ENCODE results near the gene GSG1L.

Gene GSG1L

GRCh38 chr16:28064706-28065249 lies 1.3 kb upstream of the GSG1L start:
- in situ Hi-C loops (cut with MboI; ENCODE audit: low sequenced_read_pairs) = no loop called here

GRCh38 chr16:28064150-28064549 lies 636 bp upstream of the GSG1L start:
- in situ Hi-C loops (cut with MboI; ENCODE audit: low sequenced_read_pairs) = no loop called here

- in situ Hi-C loops (cut with MboI; ENCODE audit: low sequenced_read_pairs) = no loop called here
These were observed 530 bp downstream of the GSG1L start for GRCh38 chr16:28062847-28063521.

GRCh38 chr16:28062261-28062846 lies 1.2 kb downstream of the GSG1L start:
- in situ Hi-C loops (cut with MboI; ENCODE audit: low sequenced_read_pairs) = no loop called here

GRCh38 chr16:28061352-28062101 lies 2.0 kb downstream of the GSG1L start:
- in situ Hi-C loops (cut with MboI; ENCODE audit: low sequenced_read_pairs) = no loop called here

- in situ Hi-C loops (cut with MboI; ENCODE audit: low sequenced_read_pairs) = no loop called here
These were observed 3.5 kb downstream of the GSG1L start for GRCh38 chr16:28059841-28060575.

GRCh38 chr16:28058839-28059589 lies 4.5 kb downstream of the GSG1L start:
- in situ Hi-C loops (cut with MboI; ENCODE audit: low sequenced_read_pairs) = no loop called here

GRCh38 chr16:28057949-28058348 lies 5.6 kb downstream of the GSG1L start:
- in situ Hi-C loops (cut with MboI; ENCODE audit: low sequenced_read_pairs) = no loop called here

GRCh38 chr16:28053461-28053860 lies 10.1 kb downstream of the GSG1L start:
- in situ Hi-C loops (cut with MboI; ENCODE audit: low sequenced_read_pairs) = no loop called here

GRCh38 chr16:28052274-28053128 lies 11.0 kb downstream of the GSG1L start:
- in situ Hi-C loops (cut with MboI; ENCODE audit: low sequenced_read_pairs) = no loop called here

- in situ Hi-C loops (cut with MboI; ENCODE audit: low sequenced_read_pairs) = no loop called here
These were observed 12.0 kb downstream of the GSG1L start for GRCh38 chr16:28051486-28051885.

GRCh38 chr16:28042811-28043210 lies 20.7 kb downstream of the GSG1L start:
- in situ Hi-C loops (cut with MboI; ENCODE audit: low sequenced_read_pairs) = no loop called here

- in situ Hi-C loops (cut with MboI; ENCODE audit: low sequenced_read_pairs) = no loop called here
These were observed 21.9 kb downstream of the GSG1L start for GRCh38 chr16:28041615-28042014.

- in situ Hi-C loops (cut with MboI; ENCODE audit: low sequenced_read_pairs) = no loop called here
These were observed 23.5 kb downstream of the GSG1L start for GRCh38 chr16:28040039-28040438.

- in situ Hi-C loops (cut with MboI; ENCODE audit: low sequenced_read_pairs) = no loop called here
These were observed 24.0 kb downstream of the GSG1L start for GRCh38 chr16:28039493-28039892.

- in situ Hi-C loops (cut with MboI; ENCODE audit: low sequenced_read_pairs) = no loop called here
These were observed 25.1 kb downstream of the GSG1L start for GRCh38 chr16:28038409-28038808.

GRCh38 chr16:28035866-28036393 lies 27.6 kb downstream of the GSG1L start:
- in situ Hi-C loops (cut with MboI; ENCODE audit: low sequenced_read_pairs) = no loop called here

GRCh38 chr16:28033870-28034269 lies 29.6 kb downstream of the GSG1L start:
- in situ Hi-C loops (cut with MboI; ENCODE audit: low sequenced_read_pairs) = no loop called here

GRCh38 chr16:28029387-28030002 lies 34.0 kb downstream of the GSG1L start:
- in situ Hi-C loops (cut with MboI; ENCODE audit: low sequenced_read_pairs) = no loop called here

All from HL-60/S4 (cell line).